K562 (cell line): ENCODE measurements around the gene TBC1D10A. TPM values are rescaled to one million over a fixed set of nuclear protein-coding genes. Genes with fewer than 3 reads are reported as not detected.

Experiments
- MEF2D ChIP-seq: conservative IDR thresholded peaks from 2 replicates; pipeline ENCODE4 v1.6.1; 2016; ENCODE audit warnings: low read depth, missing genetic modification characterization, missing compliant biosample characterization
- RCOR1 ChIP-seq, 2 experiments: IDR thresholded peaks; 2 replicates each; pipeline ENCODE4 v1.6.1; 2012; ENCODE audit warnings: low read depth in 2 of 2, low read length in 2 of 2, borderline replicate concordance in 1 of 2, improper control_type of control experiment in 1 of 2
- ZNF354B ChIP-seq: fragments of 250-450 bp; sonication (Bioruptor Pico); IDR thresholded peaks from 2 replicates; pipeline ENCODE4 v1.4.0; 2020
- polyA plus RNA-seq, 8 experiments: library from polyadenylated mRNA; depleted of rRNA in 4 of 8; stranded (reverse) in 5 of 8; unstranded in 3 of 8; fragments of >200 nt; fragmentation: Nextera tagmentation in 2 of 8; fragmentation: Illumina TruSeq in 1 of 8; extraction: Ambion mirVana in 2 of 8; extraction: Trizol in 1 of 8; gene quantifications; 2 replicates each; pipeline versions ENCODE4 v1.2.1 to v1.2.3, GENCODE V29; 2011 to 2014; ENCODE audit warnings: inconsistent platforms in 1 of 8, missing spikeins in 1 of 8
- total RNA-seq, 7 experiments: library from RNA; depleted of rRNA in 6 of 7; stranded (reverse); fragments of >200 nt in 6 of 7; fragmentation: Illumina TruSeq in 2 of 7; extraction: Trizol in 2 of 7; gene quantifications; 2 replicates each; pipeline versions ENCODE4 v1.2.1 to v1.2.3, GENCODE V29; 2011 to 2021; ENCODE audit warnings: low replicate concordance in 1 of 7
- TF ChIP-seq, protein P1 (sequence below): sonication (generic); formaldehyde crosslinking; IDR thresholded peaks from 2 replicates; pipeline ENCODE4 v1.8.0; 2022; ENCODE audit warnings: mild to moderate bottlenecking, missing genetic modification reagents
- TF ChIP-seq, protein P2 (sequence below), 3 experiments: fragments of 200-800 bp in 1 of 3; fragments of 250-450 bp in 1 of 3; fragments of 450-650 bp in 1 of 3; sonication (Bioruptor Pico) in 1 of 3; sonication (Bioruptor generic) in 1 of 3; formaldehyde crosslinking in 1 of 3; IDR thresholded peaks; 2 replicates each; pipeline versions ENCODE4 v1.6.1 to v1.8.0; 2016 to 2022; ENCODE audit warnings: mild to moderate bottlenecking in 2 of 3, missing genetic modification characterization in 2 of 3, missing compliant biosample characterization in 1 of 3, moderate library complexity in 1 of 3
- TF ChIP-seq, protein P3 (sequence below): fragments of 450-650 bp; IDR thresholded peaks from 2 replicates; pipeline ENCODE4 v1.6.1; 2016; ENCODE audit warnings: mild to moderate bottlenecking

TBC1D10A gene
- total and polyA plus RNA-seq, 9 of the 15 experiments (the other 6 are each of a cell fraction or from before 2014, with no cell fraction given): 0.13 to 10.4 (median 4.6) TPM

DNA sequence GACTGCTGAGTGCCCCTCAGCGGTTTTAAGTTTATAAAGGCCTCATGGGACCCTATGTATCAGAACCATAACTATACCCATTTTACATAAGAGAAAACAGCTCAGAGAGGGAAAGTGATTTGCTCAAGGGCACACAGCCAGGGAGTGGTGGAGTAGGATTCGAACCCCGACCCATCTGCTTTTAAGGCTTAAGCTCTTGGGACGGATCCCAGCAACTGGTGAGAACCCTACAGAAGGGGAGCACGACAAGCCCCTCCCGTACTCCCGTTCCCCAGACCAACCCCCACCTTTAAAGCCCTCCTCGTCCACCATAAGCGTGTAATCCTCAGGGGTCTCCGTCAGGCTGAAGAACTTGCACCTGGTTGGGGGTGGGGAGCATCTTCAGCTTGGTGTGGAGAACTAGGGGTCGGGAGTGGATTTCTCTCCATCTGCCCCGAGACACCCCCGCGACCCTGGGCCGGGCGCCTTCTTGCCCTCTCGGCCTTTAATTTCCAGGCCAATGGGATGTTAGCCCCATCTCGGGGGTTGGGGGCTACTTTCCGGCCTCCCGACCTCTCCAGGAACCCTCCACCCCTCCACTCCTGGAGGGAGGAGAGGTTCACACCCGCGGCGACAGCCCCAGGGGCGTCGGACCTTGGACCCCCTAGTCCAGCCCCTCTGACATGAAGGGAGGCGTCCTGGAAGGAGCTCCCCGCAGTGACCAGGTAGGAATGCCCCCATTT, 38.2 kb downstream of the TBC1D10A start (continued):
- TF ChIP-seq, protein P1, sequence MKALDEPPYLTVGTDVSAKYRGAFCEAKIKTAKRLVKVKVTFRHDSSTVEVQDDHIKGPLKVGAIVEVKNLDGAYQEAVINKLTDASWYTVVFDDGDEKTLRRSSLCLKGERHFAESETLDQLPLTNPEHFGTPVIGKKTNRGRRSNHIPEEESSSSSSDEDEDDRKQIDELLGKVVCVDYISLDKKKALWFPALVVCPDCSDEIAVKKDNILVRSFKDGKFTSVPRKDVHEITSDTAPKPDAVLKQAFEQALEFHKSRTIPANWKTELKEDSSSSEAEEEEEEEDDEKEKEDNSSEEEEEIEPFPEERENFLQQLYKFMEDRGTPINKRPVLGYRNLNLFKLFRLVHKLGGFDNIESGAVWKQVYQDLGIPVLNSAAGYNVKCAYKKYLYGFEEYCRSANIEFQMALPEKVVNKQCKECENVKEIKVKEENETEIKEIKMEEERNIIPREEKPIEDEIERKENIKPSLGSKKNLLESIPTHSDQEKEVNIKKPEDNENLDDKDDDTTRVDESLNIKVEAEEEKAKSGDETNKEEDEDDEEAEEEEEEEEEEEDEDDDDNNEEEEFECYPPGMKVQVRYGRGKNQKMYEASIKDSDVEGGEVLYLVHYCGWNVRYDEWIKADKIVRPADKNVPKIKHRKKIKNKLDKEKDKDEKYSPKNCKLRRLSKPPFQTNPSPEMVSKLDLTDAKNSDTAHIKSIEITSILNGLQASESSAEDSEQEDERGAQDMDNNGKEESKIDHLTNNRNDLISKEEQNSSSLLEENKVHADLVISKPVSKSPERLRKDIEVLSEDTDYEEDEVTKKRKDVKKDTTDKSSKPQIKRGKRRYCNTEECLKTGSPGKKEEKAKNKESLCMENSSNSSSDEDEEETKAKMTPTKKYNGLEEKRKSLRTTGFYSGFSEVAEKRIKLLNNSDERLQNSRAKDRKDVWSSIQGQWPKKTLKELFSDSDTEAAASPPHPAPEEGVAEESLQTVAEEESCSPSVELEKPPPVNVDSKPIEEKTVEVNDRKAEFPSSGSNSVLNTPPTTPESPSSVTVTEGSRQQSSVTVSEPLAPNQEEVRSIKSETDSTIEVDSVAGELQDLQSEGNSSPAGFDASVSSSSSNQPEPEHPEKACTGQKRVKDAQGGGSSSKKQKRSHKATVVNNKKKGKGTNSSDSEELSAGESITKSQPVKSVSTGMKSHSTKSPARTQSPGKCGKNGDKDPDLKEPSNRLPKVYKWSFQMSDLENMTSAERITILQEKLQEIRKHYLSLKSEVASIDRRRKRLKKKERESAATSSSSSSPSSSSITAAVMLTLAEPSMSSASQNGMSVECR: no peak
- no peak for TF ChIP-seq ZNF354B (CRISPR knock-in tag)
- TF ChIP-seq, protein P2, sequence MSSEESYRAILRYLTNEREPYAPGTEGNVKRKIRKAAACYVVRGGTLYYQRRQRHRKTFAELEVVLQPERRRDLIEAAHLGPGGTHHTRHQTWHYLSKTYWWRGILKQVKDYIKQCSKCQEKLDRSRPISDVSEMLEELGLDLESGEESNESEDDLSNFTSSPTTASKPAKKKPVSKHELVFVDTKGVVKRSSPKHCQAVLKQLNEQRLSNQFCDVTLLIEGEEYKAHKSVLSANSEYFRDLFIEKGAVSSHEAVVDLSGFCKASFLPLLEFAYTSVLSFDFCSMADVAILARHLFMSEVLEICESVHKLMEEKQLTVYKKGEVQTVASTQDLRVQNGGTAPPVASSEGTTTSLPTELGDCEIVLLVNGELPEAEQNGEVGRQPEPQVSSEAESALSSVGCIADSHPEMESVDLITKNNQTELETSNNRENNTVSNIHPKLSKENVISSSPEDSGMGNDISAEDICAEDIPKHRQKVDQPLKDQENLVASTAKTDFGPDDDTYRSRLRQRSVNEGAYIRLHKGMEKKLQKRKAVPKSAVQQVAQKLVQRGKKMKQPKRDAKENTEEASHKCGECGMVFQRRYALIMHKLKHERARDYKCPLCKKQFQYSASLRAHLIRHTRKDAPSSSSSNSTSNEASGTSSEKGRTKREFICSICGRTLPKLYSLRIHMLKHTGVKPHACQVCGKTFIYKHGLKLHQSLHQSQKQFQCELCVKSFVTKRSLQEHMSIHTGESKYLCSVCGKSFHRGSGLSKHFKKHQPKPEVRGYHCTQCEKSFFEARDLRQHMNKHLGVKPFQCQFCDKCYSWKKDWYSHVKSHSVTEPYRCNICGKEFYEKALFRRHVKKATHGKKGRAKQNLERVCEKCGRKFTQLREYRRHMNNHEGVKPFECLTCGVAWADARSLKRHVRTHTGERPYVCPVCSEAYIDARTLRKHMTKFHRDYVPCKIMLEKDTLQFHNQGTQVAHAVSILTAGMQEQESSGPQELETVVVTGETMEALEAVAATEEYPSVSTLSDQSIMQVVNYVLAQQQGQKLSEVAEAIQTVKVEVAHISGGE (CRISPR knock-in tag; IDR thresholded peaks at IDR 0.05): no peak
- TF ChIP-seq MEF2D (tag): no peak
- no peak for TF ChIP-seq RCOR1 (IDR thresholded peaks at IDR 0.05; ENCODE audit: borderline replicate concordance in 1 of 2, low read depth in 2 of 2, low read length in 2 of 2)
- TF ChIP-seq, protein P3, sequence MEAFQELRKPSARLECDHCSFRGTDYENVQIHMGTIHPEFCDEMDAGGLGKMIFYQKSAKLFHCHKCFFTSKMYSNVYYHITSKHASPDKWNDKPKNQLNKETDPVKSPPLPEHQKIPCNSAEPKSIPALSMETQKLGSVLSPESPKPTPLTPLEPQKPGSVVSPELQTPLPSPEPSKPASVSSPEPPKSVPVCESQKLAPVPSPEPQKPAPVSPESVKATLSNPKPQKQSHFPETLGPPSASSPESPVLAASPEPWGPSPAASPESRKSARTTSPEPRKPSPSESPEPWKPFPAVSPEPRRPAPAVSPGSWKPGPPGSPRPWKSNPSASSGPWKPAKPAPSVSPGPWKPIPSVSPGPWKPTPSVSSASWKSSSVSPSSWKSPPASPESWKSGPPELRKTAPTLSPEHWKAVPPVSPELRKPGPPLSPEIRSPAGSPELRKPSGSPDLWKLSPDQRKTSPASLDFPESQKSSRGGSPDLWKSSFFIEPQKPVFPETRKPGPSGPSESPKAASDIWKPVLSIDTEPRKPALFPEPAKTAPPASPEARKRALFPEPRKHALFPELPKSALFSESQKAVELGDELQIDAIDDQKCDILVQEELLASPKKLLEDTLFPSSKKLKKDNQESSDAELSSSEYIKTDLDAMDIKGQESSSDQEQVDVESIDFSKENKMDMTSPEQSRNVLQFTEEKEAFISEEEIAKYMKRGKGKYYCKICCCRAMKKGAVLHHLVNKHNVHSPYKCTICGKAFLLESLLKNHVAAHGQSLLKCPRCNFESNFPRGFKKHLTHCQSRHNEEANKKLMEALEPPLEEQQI: no peak
